Activated CD4-positive, alpha-beta T cell treated with anti-CD3 and anti-CD28 coated beads, Interleukin-2, amount 10 ng/mL, durations not matched to agents 24 days and 14 days (primary cell): ENCODE measurements around the gene MDN1. TPM values are rescaled to one million over a fixed set of nuclear protein-coding genes. Genes with fewer than 3 reads are reported as not detected.
"Not testable (repeated sequence)": the region's sequence is repeated elsewhere in the genome, so short reads cannot be mapped to it uniquely, and the experiment has no call there.

ENCODE experiments used
- DNase-seq: peaks from one replicate; pipeline ENCODE4 v3.0.0; 2022
- H3K27ac Mint-ChIP-seq: one replicate; pipeline ENCODE4 v1.8.0; 2022; ENCODE audit warnings: mild to moderate bottlenecking, mixed read lengths
- H3K27me3 Mint-ChIP-seq: one replicate; pipeline ENCODE4 v1.8.0; 2022; ENCODE audit warnings: mixed read lengths
- H3K36me3 Mint-ChIP-seq: one replicate; pipeline ENCODE4 v1.8.0; 2022; ENCODE audit warnings: low read depth, mild to moderate bottlenecking, mixed read lengths
- H3K4me1 Mint-ChIP-seq: one replicate; pipeline ENCODE4 v1.8.0; 2021; ENCODE audit warnings: mixed read lengths
- H3K4me3 Mint-ChIP-seq: one replicate; pipeline ENCODE4 v1.8.0; 2022; ENCODE audit warnings: mild to moderate bottlenecking, moderate library complexity, mixed read lengths
- H3K9me3 Mint-ChIP-seq: one replicate; pipeline ENCODE4 v1.8.0; 2021; ENCODE audit warnings: mixed read lengths
- intact Hi-C: fragments of 100-400 bp; cut with micrococcal nuclease; formaldehyde crosslinking; loops from one replicate; pipeline ENCODE4 v1.15.1; 2023
- total RNA-seq: library from RNA; stranded (reverse); gene quantifications from 2 replicates; pipeline ENCODE4 v1.2.3, GENCODE V29; 2022

The MDN1 gene
- total RNA-seq, 1 donor from 2014 or later = 78.3 TPM

DNA sequence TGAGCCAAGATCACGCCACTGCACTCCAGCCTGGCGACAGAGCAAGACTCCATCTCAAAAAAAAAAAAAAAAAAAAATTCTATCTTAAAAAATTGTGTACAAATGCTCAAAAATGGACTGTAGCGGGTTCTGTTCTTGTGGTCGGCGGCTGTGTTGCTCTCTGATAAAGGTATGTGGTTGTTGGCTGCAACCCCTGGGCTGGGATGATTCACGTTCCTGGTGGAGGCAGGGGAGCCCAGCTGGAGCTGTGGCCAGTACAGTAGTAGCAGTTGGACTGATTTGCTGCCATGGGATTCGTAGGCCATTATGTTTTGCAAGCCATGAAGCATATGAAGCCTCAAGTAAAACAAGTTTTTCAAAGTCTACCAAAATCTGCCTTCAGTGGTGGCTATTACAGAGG, 22.3 kb downstream of the MDN1 start:
- H3K27me3 Mint-ChIP-seq = no peaks in the 10 kb centered on the region
- no peaks in the 10 kb centered on the region for H3K9me3 Mint-ChIP-seq
- peaks cover 57% of the 10 kb centered on the region for H3K36me3 Mint-ChIP-seq
- H3K4me1 Mint-ChIP-seq = peaks cover 31% of the 10 kb centered on the region
- no peak overlapping the region for H3K27ac Mint-ChIP-seq
- H3K4me3 Mint-ChIP-seq = no peak overlapping the region
- intact Hi-C loops = no loop called here
- DNase-seq = no peak

DNA sequence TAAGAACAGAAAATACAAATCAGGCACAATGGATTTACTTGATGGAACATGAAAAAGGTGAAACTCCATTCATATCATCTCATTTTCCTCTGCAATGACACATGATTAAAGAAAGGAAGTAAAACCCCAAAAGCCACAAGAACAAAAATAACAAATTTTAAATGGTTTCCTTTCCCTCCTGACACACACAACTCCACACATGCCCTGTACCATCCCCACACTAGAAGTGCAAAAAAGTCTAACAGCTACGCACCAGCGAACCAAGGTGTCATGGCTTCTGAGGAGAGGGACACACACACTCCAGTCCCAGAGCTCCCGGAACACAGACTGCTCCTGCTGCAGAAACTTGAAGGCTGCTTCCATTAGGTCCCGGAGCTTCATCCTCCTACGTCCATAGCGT, 25.3 kb downstream of the MDN1 start:
- Mint-ChIP-seq H3K9me3 (no peaks in the 10 kb centered on the region), H3K36me3 (peaks cover 57% of the 10 kb centered on the region), H3K27me3 (no peaks in the 10 kb centered on the region), H3K4me1 (peaks cover 31% of the 10 kb centered on the region), H3K27ac (peak overlapping the region; percentile 76), H3K4me3 (peak overlapping the region; percentile 71)
- intact Hi-C loops = no loop called here
- peak; percentile 75 for DNase-seq

DNA sequence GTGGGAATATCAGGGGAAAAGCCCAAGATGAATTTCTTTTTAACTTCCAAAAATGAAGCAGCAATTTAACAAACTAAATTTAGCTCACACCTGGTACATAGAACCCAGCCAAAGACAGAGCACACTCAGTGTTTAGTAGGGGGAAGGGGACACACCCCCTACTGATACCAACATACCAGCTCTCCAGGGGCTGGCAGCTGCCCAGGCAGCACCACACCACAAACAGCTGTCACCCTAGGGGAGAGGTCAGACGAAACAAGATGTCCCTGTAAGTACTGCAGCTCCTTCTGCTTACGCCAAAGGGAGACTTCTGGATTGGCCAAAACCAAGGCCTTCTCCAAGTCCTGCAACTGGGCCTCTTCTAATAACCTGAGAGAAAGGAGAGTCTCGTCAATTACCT, 26.0 kb downstream of the MDN1 start:
- H3K36me3 Mint-ChIP-seq = peaks cover 59% of the 10 kb centered on the region
- H3K27me3 Mint-ChIP-seq = no peaks in the 10 kb centered on the region
- H3K4me1 Mint-ChIP-seq = peaks cover 31% of the 10 kb centered on the region
- no peak for DNase-seq
- peak overlapping the region; percentile 71 for H3K4me3 Mint-ChIP-seq
- H3K27ac Mint-ChIP-seq = peak overlapping the region; percentile 76
- H3K9me3 Mint-ChIP-seq = no peaks in the 10 kb centered on the region
- intact Hi-C loops = no loop called here

GRCh38 chr6:89792881-89793280, 26.7 kb downstream of the MDN1 start:
- Mint-ChIP-seq H3K36me3 (peaks cover 65% of the 10 kb centered on the region), H3K27me3 (no peaks in the 10 kb centered on the region), H3K4me1 (peaks cover 31% of the 10 kb centered on the region), H3K9me3 (no peaks in the 10 kb centered on the region), H3K4me3 (peak overlapping the region; percentile 73), H3K27ac (peak overlapping the region; percentile 74)
- intact Hi-C loops = no loop called here
- DNase-seq = peak; percentile 78

DNA sequence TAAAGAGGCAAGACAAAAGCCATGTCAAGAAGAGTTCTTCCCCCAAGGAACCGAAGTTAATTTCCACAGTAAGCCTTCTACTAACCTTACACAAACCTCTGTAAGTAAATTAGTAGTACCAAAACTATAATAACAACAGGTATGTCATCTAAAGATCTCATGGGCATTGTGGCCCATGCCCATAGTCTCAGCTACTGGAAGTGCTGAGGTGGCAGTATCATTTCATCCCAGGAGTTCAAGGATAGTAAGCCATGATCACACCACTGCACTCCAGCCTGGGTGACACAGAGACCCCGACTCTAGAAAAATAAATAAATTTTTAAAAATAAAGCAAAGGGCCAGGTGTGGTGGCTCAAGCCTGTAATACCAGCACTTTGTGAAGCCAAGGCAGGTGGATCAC, 29.2 kb downstream of the MDN1 start:
- intact Hi-C loops = no loop called here
- no peak overlapping the region for H3K27ac Mint-ChIP-seq

GRCh38 chr6:89789980-89790379, 29.6 kb downstream of the MDN1 start:
- Mint-ChIP-seq H3K27ac (no peak overlapping the region), H3K9me3 (no peaks in the 10 kb centered on the region), H3K4me1 (peaks cover 26% of the 10 kb centered on the region), H3K27me3 (no peaks in the 10 kb centered on the region), H3K36me3 (peaks cover 67% of the 10 kb centered on the region), H3K4me3 (no peak overlapping the region)
- intact Hi-C loops = loop anchor here (5.0 kb wide), 1 partner anchor 63 kb away; no protein-coding TSS in a partner anchor
- DNase-seq = no peak

More for the DNA sequence above, 29.2 kb downstream of the MDN1 start:
- peaks cover 29% of the 10 kb centered on the region for H3K4me1 Mint-ChIP-seq
- H3K9me3 Mint-ChIP-seq = no peaks in the 10 kb centered on the region
- H3K36me3 Mint-ChIP-seq = peaks cover 67% of the 10 kb centered on the region
- DNase-seq = no peak
- no peak overlapping the region for H3K4me3 Mint-ChIP-seq
- H3K27me3 Mint-ChIP-seq = no peaks in the 10 kb centered on the region

- H3K36me3 Mint-ChIP-seq = peaks cover 68% of the 10 kb centered on the region
- intact Hi-C loops = loop anchor here (5.0 kb wide), 1 partner anchor 60 kb away; no protein-coding TSS in a partner anchor
Observed at GRCh38 chr6:89787660-89788328, 31.8 kb downstream of the MDN1 start.

DNA sequence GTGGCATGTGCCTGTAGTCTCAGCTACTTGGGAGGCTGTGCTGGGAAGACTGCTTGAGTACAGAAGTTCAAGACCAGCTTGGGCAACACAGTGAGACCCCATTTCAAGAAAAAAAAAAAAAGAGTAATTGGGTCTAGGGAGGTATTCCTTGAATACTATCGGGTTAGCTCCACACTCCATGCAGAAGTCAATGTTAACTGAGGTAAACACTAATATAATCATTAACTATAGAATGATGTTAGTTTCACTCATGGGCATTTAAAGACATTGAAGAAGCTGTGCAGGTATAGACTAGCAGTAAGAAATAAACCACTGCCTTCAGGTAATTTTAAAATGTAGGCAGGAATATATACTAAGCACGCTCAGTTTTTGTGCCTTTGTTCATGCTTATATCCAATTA, 32.6 kb downstream of the MDN1 start:
- DNase-seq = no peak
- H3K9me3 Mint-ChIP-seq = no peaks in the 10 kb centered on the region
- peaks cover 70% of the 10 kb centered on the region for H3K36me3 Mint-ChIP-seq
- H3K27ac Mint-ChIP-seq = no peak overlapping the region
- no peaks in the 10 kb centered on the region for H3K27me3 Mint-ChIP-seq
- H3K4me3 Mint-ChIP-seq = no peak overlapping the region
- H3K4me1 Mint-ChIP-seq = peaks cover 3% of the 10 kb centered on the region
- intact Hi-C loops = loop anchor here (5.0 kb wide), 1 partner anchor 60 kb away; no protein-coding TSS in a partner anchor

More at GRCh38 chr6:89787660-89788328, 31.8 kb downstream of the MDN1 start:
- H3K9me3 Mint-ChIP-seq = no peaks in the 10 kb centered on the region
- H3K27me3 Mint-ChIP-seq = no peaks in the 10 kb centered on the region
- no peak for DNase-seq
- peaks cover 4% of the 10 kb centered on the region for H3K4me1 Mint-ChIP-seq
- no peak overlapping the region for H3K27ac Mint-ChIP-seq
- H3K4me3 Mint-ChIP-seq = no peak overlapping the region

DNA sequence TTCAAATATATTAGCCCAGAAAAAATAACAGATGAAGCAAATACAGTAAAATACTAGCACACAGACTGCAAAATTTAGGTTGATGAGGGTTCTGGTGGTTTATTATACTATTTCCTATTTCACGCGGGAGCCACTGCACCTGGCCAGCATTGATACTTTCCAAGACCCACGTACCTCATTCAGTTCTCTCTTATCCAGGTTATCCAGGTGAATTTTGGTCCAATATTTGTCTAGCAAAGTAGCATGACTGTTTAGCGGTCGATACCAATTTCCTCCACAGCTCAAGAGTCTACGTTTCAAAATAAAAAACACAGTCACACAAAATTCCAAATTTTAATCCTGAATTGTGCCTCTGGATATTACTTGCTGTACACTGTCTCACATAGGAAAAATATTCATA, 34.8 kb downstream of the MDN1 start:
- no peaks in the 10 kb centered on the region for H3K4me1 Mint-ChIP-seq
- H3K36me3 Mint-ChIP-seq = peaks cover 77% of the 10 kb centered on the region
- DNase-seq = no peak
- intact Hi-C loops = loop anchor here (5.0 kb wide), 1 partner anchor 58 kb away; no protein-coding TSS in a partner anchor
- H3K27me3 Mint-ChIP-seq = no peaks in the 10 kb centered on the region
- H3K4me3 Mint-ChIP-seq = no peak overlapping the region
- H3K9me3 Mint-ChIP-seq = no peaks in the 10 kb centered on the region
- H3K27ac Mint-ChIP-seq = no peak overlapping the region

DNA sequence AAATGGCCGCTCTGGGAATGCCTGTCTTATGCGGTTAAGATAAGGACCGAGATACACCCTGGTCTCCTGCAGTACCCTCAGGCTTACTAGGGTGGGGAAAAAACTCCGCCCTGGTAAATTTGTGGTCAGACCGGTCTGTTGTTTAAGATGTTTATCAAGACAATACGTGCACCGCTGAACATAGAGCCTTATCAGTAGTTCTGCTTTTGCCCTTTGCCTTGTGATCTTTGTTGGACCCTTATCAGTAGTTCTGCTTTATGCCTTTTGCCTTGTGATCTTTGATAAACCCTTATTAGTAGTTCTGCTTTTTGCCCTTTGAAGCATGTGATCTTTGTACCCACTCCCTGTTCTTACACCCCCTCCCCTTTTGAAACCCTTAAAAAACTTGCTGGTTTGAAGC, 36.3 kb downstream of the MDN1 start:
- intact Hi-C loops, H3K4me3 Mint-ChIP-seq, H3K27ac Mint-ChIP-seq, H3K9me3 Mint-ChIP-seq, DNase-seq, H3K4me1 Mint-ChIP-seq, H3K27me3 Mint-ChIP-seq: not testable (repeated sequence)
- peaks cover 72% of the 10 kb centered on the region for H3K36me3 Mint-ChIP-seq

DNA sequence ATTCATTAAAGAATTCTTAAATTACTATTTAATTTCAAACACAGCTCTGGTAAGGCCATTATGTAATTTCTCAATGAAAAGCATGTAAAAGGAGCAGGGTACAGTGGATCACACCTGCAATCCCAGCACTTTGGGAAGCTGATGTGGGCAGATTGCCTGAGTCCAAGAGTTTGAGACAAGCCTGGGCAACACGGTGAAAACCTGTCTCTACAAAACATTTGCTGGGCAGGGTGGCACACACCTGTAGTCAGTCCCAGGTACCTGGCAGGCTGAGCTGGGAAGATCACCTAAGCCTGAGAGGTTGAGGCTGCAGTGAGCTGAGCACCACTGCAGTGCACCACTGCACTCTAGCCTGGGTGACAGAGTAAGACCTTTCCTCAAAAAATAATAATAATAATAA, 37.4 kb downstream of the MDN1 start:
- DNase-seq = no peak
- H3K27me3 Mint-ChIP-seq = no peaks in the 10 kb centered on the region
- H3K36me3 Mint-ChIP-seq = peaks cover 71% of the 10 kb centered on the region
- no peaks in the 10 kb centered on the region for H3K9me3 Mint-ChIP-seq
- H3K4me3 Mint-ChIP-seq = no peak overlapping the region
- intact Hi-C loops = no loop called here
- H3K4me1 Mint-ChIP-seq = no peaks in the 10 kb centered on the region
- no peak overlapping the region for H3K27ac Mint-ChIP-seq

DNA sequence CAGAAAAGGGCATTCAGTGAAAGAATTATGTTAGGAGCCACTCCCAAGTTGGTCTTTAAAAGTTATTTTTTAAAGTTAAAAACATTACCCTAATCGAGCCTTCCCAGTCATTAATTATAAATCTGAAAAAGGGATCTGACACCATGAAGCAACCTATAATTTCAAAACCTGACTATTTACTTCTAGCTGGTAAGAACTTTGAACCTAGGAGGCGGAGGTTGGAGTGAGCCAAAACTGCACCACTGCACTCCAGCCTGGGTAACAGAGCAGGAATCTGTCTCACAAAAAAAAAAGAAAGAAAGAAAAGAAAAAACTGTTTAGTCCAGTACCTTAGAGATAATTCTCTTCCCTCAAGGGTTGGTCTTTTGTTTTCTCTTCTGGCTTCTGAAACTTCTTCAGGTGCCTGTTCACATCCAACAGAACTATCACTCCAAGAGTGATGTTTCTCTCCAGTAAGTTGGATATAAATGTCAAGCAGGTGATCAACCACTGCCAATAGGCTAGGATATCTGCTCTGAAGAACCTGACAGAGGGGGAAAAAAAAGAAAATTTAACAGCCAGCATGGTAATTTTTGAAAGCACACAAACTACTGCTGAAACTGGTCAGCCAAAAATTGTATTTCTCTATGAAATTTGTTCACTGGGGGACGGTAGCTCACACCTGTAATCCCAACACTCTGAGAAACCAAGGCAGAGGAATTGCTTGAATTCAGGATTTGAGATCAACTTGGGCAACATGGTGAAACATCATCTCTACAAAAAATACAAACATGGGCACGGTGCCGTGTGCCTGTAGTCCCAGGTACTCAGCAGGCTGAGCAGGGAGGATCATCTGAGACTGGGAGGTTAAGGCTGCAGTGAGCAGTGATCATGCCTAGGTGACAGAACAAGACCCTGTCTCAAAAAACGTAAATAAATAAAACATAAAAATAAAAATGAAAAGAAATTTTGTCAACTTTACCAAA, 38.2 kb downstream of the MDN1 start:
- Mint-ChIP-seq H3K36me3 (peaks cover 71% of the 10 kb centered on the region), H3K4me1 (no peaks in the 10 kb centered on the region), H3K27me3 (no peaks in the 10 kb centered on the region), H3K4me3 (no peak overlapping the region), H3K27ac (no peak overlapping the region), H3K9me3 (no peaks in the 10 kb centered on the region)
- intact Hi-C loops = no loop called here
- DNase-seq = no peak

DNA sequence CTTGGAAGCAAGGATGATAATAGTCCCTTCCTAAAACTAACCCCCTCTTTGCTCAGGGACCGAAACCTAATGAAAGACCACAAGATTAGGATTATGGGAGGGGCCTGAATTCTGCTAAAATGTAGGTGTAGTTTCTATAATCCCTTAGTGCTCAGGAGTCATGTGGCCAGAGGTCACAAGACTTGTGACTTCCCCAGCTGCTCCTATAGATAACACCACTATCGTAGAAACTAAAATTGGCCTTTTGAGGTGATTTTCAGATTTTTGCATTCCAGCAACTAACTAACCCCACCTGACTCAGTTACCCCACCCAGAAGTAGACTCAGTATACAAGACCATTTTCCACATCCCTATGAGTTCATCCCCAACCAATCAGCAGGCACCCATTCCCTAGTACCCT, 42.1 kb downstream of the MDN1 start:
- Mint-ChIP-seq H3K27ac (no peak overlapping the region), H3K27me3 (no peaks in the 10 kb centered on the region), H3K4me3 (no peak overlapping the region), H3K9me3 (no peaks in the 10 kb centered on the region), H3K4me1 (no peaks in the 10 kb centered on the region), H3K36me3 (peaks cover 68% of the 10 kb centered on the region)
- DNase-seq = no peak
- intact Hi-C loops = no loop called here

- no peak overlapping the region for H3K27ac Mint-ChIP-seq
- intact Hi-C loops = no loop called here
- no peak overlapping the region for H3K4me3 Mint-ChIP-seq
- H3K4me1 Mint-ChIP-seq = no peaks in the 10 kb centered on the region
- H3K36me3 Mint-ChIP-seq = peaks cover 65% of the 10 kb centered on the region
- no peaks in the 10 kb centered on the region for H3K27me3 Mint-ChIP-seq
- no peaks in the 10 kb centered on the region for H3K9me3 Mint-ChIP-seq
- no peak for DNase-seq
Observed at GRCh38 chr6:89776583-89777233, 42.9 kb downstream of the MDN1 start.
